VCaP (cell line): ENCODE data around the gene APBB1IP.
A peak's percentile ranks its signal among the peaks of the same experiment; 100 is the strongest.
"Not testable (repeated sequence)": the region's sequence is repeated elsewhere in the genome, so short reads cannot be mapped to it uniquely, and the experiment has no call there.

Source experiments
- H3K27ac ChIP-seq: fragments of 450-650 bp; 2 replicates; pipeline ENCODE4 v1.5.1; 2017
- CTCF ChIP-seq: fragments of 450-650 bp; conservative IDR thresholded peaks from 2 replicates; pipeline ENCODE4 v1.5.1; 2017; ENCODE audit warnings: mild to moderate bottlenecking, moderate library complexity

APBB1IP gene

DNA sequence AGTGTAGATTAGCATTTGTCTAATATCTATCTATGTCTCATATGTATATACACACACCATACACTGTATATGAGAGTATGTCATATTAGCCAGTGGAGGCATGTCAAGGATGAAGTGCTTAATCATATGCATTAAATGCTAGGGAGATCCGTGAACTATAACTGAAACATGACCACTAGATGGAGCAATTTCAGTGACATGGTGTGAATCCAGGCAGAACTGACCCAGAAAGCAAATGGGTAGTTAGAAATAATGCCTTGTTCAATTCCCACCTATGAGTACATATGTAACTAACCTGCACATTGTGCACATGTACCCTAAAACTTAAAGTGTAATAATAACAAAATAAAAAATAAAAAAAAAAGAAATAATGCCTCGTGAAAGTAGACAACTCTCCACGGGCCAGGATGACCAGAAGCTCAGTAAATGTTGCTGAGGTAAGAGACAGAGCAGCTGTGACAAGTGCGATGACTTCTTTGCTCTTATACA lies 168.3 kb downstream of the APBB1IP start:
- H3K27ac ChIP-seq = not testable (repeated sequence)
- TF ChIP-seq CTCF = peak; percentile 77

- TF ChIP-seq CTCF = no peak
- H3K27ac ChIP-seq = no peak overlapping the region
Observed at GRCh38 chr10:26612151-26612915, 174.2 kb downstream of the APBB1IP start.
